ENCODE data around the gene TMC8.

Gene TMC8

GRCh38 chr17:78124836-78125137, 5.8 kb upstream of the TMC8 start:
- TF ChIP-seq CTCF (IDR thresholded peaks at IDR 0.05; ENCODE audit: low read depth, low read length) = no peak
- no peak for DNase-seq (ENCODE audit: extremely low read depth, low read depth)

- no peak for DNase-seq (ENCODE audit: extremely low read depth, low read depth)
- TF ChIP-seq CTCF (IDR thresholded peaks at IDR 0.05; ENCODE audit: low read depth, low read length) = no peak
These were observed 5.2 kb upstream of the TMC8 start for GRCh38 chr17:78125138-78125913.

- DNase-seq (ENCODE audit: extremely low read depth, low read depth) = no peak
- TF ChIP-seq CTCF (IDR thresholded peaks at IDR 0.05; ENCODE audit: low read depth, low read length) = no peak
These were observed 4.3 kb upstream of the TMC8 start for GRCh38 chr17:78125976-78126894.

- no peak for TF ChIP-seq CTCF (IDR thresholded peaks at IDR 0.05; ENCODE audit: low read depth, low read length)
- DNase-seq (ENCODE audit: extremely low read depth, low read depth) = no peak
These were observed 3.7 kb upstream of the TMC8 start for GRCh38 chr17:78126895-78127238.

- no peak for TF ChIP-seq CTCF (IDR thresholded peaks at IDR 0.05; ENCODE audit: low read depth, low read length)
- no peak for DNase-seq (ENCODE audit: extremely low read depth, low read depth)
These were observed 3.2 kb upstream of the TMC8 start for GRCh38 chr17:78127239-78127887.

- no peak for TF ChIP-seq CTCF (IDR thresholded peaks at IDR 0.05; ENCODE audit: low read depth, low read length)
- no peak for DNase-seq (ENCODE audit: extremely low read depth, low read depth)
These were observed 2.6 kb upstream of the TMC8 start for GRCh38 chr17:78127888-78128550.

Data from AG09319 (cell line).